HK-2 (cell line): ENCODE results near the gene TACC2.
"Not testable (repeated sequence)": the region's sequence is repeated elsewhere in the genome, so short reads cannot be mapped to it uniquely, and the experiment has no call there.

ENCODE experiments used
- DNase-seq: peaks from one replicate; pipeline ENCODE4 v3.0.0-alpha.2; 2018; ENCODE audit not compliant: unreplicated experiment

TACC2 gene

DNA sequence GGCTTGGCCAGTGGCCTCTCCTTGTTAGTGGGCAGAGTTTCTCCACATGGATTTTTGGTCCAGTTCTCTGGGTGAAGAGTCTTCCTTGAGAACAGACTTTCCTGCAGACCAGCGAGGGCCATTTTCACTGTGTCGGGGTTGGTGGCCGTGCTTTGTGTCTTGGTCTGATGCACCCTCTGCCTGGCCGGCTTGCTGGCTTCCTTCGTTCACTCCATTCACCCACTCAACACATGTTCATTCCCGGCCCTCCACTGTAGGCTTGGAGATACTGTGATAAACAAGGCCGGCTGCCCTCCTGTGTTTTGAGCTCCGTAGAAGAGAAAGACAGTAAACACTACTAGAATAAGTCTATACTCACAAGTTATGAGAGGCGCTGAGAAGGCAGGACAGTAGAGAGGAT is 205.3 kb downstream of the TACC2 start:
- no peak for DNase-seq

DNA sequence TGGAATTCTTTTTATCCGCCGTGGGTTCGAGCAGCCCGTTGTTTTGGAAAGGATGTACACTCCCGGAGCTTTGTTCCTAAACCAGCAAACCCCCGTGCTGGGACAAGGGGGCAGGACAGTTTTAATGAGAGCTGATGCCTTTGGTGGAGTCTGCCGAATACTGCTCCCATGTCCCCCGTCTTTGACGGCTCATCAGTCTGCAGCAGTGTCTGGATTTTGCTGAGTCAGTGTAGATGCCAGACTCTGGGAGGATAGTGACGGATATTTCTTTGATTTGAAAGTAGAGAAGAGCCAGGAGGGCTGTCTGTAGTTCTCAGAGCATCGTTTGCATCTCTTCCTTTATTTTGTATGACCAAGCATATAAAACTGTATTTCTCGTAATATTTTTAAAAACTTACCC is 207.3 kb downstream of the TACC2 start:
- DNase-seq: no peak

DNA sequence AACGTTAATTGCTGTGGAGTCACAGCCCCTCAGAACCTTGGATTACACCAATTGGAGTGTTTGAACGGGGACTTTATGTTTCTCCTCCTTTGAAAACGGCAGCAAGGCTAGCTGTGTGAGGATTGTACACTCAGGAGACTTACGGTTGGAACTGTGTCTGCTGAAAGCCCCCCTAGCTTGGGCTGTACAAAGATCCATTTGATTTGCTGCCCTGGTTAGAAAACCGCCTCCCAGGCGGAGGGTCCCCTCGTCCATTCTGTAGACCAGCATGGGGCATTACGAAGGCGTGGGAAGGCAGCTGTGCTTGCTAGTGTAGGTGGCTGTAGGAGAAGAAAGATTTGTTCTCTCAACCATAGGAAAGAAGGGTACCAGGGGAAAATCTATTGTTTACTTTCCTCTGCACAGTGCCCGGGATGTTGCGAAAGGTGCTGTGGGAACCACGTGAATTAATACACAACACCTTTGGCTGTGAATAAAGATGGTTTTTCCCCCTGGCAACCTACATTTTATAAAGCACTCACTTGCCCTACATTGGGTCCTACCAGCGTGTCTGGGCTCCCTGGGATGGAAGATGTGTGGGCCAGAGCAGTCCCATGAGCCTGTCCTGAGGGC is 208.8 kb downstream of the TACC2 start:
- no peak for DNase-seq

DNA sequence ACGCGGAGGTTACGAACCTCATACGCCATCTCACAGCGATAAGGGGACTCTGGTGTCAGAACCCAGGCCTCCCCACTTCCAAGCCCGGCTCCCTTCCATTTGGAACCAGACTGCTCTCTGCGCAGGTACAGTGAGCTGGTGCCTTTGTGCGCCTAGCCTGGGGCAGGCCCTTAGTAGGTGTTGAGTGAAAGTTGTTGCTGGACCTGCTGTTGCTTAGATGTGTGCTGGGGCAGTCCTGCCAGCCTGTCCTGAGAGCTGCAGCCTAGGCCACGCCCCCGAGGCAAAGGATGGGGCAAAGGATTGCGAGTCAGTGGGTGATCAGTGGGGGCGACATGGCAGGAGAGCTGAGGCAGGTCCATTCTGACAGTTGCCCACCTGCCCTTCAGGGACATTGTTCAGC is 209.7 kb downstream of the TACC2 start:
- DNase-seq: no peak

DNA sequence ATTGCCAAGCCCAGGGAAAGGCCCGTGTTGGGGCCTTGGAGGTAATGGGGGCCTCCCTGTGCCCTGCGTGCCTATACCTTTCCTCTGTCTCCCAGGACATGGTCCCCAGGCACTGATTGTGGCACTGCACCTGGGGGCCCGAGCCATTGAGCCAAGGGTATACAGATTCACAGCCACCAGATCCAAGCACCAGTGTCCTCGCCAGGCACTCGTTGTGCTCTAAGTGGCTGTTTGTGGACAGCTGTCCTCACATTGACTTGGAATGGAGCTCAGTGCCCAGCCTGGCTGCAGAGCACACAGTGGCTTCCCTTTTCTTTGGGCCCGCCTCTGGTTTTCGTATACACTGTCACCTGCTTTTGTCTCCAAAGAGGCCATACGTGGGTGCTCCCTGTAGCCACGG is 210.1 kb downstream of the TACC2 start:
- DNase-seq: no peak

DNA sequence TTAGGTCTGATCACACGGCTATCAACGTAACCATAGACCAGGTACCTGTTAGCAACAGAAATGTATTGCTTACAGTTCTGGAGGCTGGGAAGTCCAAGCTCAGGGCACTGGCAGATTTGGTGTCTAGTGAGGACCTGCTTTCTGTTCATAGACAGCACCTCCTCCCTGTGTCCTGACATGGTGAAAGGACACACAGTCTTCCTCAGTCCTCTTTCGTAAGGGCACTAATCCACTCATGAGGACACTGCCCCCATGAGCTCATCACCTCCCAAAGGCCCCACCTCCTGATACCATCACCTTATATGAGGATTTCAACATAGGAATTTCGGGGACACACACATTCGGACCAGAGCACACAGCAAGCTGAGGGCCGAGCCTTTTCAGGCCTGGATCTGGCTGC is 210.7 kb downstream of the TACC2 start:
- no peak for DNase-seq

DNA sequence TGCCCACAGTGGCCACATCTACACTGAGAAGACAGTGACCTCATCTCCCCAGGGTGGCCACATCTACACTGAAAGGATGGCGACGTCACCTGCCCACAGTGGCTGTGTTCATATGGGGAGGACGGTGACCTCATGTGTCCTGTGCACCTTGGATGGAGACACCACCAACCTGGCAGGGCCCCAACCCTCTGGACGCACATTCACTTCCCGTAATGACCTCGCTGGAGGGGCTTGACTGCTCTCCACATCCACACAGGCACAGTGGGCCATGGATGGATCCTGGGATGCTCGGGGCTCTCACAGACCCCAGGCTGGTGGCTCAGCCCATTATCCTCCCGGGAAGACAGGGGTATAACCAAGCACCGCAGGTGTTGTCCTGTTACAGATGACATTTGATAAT is 212.4 kb downstream of the TACC2 start:
- no peak for DNase-seq

DNA sequence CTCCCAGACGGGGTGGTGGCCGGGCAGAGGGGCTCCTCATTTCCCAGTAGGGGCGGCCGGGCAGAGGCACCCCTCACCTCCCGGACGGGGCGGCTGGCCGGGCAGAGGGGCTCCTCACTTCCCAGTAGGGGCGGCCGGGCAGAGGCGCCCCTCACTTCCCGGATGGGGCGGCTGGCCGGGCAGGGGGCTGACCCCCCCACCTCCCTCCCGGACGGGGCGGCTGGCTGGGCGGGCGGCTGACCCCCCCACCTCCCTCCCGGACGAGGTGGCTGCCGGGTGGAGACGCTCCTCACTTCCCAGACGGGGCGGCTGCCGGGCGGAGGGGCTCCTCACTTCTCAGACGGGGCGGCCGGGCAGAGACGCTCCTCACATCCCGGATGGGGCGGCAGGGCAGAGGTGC is 214.2 kb downstream of the TACC2 start:
- DNase-seq: not testable (repeated sequence)

DNA sequence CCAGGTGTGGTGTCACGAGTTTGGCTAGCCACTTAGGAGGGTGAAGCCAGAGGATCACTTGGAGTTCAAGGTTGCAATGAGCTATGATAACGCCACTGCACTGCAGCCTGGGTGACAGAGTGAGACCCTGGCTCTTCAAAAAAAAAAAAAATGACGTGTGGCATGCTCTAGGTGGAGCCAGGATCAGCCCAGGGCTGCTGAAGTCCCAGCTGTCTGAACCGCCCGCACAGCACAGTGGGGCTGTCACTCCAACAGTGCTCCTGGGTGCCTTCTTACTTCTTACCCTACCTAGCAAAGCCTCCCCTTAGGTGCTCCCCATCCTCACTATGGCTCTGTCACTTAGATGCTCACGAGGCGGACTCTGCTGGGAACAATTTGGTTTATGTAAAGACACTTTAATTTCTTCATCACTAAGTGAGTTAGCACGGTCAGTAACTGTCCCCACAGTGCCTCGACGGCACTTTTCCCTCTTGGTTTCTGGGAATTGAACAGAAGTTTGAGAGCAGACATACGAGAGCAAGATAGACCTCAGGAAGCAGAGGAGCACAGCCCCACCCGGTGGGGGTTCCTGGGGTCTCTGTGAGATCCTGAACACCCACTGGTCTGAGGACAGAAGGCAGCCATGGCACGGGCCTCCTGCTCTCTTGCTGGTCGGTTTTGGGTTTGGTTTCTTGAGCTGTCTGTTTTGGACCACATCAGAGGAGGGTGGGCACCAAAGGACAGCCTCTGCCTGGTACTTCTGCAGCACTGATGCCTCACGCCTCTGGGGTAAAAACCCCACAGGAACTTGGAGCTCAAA is 215.9 kb downstream of the TACC2 start:
- peak; percentile 30 for DNase-seq

DNA sequence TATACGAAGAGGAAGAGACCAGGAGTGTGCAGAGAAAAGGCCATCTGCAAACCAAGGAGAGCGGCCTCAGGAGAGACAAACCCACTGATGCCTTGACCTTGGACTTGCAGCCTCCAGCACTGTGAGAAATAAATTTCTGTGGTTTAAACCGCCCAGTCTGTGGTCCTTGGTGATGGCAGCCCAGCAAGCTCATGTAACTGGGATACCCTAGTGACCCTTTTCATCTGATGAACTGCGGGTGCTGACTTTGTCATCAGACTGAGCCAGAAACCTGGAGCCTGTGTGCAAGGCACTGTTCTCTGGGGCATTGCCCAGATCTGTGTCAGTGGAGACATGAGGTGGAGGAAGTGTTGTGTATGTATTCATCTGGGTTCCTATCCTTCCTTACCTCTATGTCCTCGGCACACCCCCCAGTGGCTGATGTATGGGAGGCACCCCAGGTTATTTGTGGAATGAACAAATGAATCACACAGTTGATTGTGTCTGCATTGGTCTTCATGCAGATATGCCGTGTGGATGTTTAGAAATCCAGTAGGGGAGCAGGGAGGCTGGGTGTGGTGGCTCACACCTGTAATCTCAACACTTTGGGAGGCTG is 217.6 kb downstream of the TACC2 start:
- no peak for DNase-seq

DNA sequence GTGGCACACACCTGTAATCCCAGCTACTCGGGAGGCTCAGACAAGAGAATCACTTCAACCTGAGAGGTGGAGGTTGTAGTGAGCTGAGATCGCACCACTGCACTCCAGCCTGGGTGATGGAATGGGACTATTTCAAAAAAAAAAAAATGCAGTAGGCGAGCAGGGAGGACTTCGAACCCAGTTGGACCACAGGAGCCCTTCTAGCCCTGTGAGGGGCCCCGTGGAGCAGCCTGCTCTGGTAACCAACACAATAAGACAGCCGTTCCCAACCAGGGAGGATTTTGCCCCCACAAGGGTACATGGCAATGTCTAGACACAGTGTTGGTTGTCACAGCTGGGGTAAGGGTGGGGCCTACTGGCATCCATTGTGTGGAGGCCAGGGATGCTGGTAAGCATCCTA is 218.2 kb downstream of the TACC2 start:
- DNase-seq: no peak

DNA sequence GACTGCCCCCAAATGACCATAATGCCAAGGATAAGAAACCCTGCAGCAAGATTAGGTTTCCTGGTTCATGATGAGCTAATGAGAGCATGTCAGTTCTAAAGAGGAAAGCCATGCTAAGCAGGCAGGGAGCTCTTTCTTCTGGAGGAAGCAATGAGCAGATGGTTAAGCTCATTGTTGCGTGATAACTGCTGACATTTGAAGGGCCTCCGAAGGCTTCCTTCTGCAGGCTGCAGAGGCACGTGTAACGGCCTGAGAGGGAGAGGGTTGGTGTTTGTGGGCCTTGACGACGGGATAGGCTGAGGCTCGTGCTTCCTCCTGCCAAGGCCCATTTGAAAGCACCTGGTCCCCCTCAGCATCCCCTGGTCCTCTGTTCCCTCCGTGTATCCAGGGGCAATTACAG is 218.6 kb downstream of the TACC2 start:
- no peak for DNase-seq

DNA sequence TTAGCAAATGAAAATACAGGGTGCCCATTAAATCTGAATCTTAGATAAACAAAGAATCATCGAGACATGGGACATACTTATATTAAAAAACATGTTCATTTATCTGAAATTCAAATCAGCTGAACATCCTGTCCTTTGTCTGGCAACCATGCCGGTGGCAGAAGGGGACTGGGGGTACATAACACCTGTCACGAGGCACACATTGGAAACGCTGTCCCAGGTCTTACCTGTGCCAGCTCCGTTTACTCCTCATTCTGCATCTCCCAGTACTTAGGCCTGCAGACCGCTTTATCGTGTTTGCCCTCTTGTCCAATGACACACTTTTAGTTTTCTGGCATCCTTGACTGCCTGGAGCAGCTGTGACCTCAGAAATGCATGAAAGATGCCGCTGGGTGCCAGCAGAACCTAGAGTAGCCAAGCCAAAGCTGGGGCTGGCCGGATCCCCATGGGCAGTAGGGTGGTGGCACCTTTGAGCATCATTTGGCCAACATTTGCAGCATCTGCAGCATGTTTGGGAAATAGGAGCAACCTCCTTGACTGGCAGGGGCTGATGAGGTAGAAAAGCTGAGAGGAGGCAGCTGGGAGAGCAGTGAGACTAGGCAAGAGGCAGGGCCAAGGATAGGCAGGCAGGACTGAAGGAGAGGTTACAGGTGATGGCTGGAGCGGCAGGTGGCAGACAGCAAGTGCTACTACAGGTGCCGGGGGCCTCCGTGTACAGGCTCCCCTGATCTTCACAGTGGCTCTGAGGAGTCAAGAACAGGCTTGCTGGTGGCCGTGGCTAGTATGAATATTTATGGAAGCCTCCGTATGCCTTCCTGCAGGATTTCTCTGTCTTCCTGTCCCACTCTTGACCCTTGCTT is 219.8 kb downstream of the TACC2 start:
- DNase-seq: no peak

DNA sequence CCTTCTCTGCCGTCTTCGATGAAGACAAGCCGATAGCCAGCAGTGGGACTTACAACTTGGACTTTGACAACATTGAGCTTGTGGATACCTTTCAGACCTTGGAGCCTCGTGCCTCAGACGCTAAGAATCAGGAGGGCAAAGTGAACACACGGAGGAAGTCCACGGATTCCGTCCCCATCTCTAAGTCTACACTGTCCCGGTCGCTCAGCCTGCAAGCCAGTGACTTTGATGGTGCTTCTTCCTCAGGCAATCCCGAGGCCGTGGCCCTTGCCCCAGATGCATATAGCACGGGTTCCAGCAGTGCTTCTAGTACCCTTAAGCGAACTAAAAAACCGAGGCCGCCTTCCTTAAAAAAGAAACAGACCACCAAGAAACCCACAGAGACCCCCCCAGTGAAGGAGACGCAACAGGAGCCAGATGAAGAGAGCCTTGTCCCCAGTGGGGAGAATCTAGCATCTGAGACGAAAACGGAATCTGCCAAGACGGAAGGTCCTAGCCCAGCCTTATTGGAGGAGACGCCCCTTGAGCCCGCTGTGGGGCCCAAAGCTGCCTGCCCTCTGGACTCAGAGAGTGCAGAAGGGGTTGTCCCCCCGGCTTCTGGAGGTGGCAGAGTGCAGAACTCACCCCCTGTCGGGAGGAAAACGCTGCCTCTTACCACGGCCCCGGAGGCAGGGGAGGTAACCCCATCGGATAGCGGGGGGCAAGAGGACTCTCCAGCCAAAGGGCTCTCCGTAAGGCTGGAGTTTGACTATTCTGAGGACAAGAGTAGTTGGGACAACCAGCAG is 221.7 kb downstream of the TACC2 start:
- DNase-seq: no peak

DNA sequence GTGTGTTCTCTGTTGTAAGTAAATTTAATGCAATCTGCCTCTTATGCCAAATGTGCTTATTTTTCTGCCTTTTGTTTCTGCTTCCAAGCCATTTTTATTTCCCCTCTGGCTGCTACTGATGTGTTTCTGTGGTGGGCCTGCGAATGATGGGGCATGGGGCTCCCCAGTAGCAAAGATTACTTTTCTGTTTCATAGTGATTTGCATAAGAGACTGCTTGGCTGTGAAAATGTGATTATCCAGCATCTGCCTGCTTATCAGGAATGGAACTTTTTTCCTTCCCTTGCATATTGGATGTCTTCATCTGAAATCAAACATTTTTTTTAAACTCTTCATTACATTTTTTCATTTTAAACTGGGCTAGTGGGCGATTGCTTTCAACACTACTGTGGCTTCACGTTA is 224.4 kb downstream of the TACC2 start:
- no peak for DNase-seq

DNA sequence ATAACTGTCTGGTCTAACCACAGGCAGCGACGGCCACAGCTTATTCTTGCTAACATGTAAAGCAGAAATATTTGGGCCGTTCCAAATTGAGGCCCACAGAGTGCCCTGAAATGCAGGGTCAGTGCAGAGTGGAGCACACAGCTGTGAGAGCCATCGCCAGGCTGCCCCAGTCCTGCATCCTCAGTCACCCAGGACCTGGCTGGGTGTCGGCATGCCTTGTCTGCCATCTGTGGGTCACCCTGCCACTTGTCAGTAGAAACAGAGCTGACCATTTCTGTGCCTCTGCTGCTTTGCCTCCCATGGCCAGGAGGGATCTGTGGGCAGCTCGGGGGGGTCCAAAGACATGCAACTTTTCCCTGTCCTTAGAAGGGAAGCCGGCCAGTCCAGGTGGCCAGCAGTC is 224.8 kb downstream of the TACC2 start:
- no peak for DNase-seq

DNA sequence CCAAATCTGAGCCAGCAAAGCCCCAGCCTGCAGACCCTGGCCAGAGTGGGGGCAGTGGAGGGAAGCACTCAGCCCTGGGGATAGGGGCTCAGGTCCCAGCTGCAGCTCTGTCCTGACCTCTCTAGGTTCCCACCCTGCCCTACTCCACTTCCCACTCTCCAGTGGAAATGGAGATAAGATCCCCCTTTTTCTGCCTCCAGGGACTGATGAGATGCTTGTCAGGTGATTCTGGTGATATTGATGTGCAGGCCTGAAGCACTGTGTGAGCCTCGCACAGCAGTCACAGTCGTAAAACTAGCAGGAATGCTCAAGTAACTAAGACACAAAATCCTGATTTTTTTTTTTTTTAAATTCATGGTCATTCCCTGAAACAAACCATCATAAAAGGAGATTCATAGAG is 227.1 kb downstream of the TACC2 start:
- DNase-seq: no peak

DNA sequence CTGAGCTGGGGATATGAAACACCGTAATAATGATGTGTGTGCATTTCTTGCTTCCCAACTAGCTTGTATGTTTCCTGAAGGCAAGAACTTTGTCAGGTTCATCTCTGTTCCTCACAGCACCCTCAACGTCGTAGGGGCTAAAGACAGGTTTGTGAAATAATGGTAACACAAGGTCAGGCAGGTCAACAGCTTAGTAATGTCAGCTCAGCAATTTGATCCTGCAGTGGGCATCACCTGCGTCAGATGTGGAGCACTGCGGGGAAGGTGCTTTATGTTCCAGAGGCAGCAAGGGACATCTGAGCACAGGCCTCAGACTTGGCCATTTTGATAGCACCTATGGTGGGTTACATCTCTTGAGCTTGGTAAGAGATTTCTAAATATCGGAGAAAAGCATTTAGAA is 230.4 kb downstream of the TACC2 start:
- DNase-seq: no peak

DNA sequence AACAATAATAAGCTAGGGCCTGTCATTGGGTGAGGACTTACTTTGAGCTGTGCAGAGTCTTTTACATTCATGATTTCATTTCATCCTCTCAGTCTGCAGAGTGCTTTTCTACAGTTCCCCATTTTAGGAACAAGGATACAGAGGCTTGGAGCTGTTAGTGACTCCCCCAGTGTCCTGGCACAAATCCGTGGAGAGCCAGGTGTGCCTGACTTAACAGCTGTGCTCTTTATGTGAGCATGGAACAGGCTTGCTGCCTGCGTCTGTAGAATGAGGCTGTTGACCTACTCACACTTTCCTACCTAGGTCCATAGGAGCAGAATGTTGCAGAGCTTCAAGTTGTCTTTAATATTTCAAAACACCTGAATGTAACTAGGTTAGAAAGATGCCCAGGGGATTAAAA is 231.8 kb downstream of the TACC2 start:
- no peak for DNase-seq

DNA sequence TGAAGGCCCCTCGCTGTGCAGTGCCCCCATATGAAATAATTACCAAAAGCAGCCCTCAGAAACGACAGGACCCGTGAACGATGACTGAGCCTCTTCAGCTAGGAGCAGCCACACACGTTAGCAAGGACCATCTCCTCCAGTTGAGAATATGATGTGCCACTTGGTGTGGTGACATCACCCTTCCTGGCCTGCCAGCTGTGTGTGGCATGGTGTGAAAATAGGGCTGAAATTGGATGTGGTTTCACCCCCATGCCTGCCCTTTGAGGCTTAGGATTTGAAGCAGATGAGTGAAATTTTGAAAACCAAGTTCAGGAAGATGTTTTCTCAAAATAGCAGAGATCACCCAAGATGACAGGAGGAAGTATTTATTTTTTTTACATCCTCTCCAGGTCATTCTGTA is 233.0 kb downstream of the TACC2 start:
- no peak for DNase-seq

DNA sequence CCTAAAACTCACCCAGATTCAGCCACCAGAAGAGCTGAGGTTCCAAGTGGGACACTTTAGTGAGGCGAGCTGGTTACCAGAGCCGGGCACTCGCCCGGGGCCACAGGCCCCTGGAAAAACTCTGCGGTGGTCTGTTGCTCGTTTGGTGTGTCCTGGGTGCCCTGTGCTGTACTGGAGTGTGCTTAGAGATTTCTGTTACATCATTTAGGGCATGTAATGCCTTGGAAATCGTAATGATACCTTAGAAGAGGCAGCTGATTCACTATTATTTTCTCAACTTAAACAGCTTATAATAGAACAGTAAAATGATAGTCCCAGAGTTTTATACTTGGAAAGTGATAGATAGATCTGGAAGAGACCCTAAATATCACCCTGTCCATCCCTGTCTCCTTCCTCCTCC is 233.7 kb downstream of the TACC2 start:
- DNase-seq: no peak

DNA sequence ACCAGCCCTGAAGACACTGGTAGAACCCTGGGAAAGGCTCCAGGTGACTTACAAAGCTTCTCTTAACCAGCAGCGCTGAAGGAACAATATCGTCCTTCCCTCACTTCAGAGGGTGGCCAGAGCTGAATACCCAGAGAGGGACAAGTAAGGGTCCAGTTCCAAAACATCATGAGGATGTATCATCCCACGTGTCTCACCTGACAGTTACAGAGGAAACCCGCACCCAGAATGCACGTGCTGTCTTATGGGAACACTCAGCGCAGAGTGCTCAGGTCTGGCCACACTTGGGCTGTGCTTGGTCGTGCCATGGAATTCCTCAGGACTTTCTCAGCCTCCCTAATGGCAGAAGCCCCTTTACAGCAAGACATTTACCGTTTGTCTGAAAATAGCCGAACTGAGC is 235.2 kb downstream of the TACC2 start:
- DNase-seq: no peak
